ENCODE measurements around the gene ERAS.
A peak's percentile ranks its signal among the peaks of the same experiment; 100 is the strongest.

The ERAS gene

DNA sequence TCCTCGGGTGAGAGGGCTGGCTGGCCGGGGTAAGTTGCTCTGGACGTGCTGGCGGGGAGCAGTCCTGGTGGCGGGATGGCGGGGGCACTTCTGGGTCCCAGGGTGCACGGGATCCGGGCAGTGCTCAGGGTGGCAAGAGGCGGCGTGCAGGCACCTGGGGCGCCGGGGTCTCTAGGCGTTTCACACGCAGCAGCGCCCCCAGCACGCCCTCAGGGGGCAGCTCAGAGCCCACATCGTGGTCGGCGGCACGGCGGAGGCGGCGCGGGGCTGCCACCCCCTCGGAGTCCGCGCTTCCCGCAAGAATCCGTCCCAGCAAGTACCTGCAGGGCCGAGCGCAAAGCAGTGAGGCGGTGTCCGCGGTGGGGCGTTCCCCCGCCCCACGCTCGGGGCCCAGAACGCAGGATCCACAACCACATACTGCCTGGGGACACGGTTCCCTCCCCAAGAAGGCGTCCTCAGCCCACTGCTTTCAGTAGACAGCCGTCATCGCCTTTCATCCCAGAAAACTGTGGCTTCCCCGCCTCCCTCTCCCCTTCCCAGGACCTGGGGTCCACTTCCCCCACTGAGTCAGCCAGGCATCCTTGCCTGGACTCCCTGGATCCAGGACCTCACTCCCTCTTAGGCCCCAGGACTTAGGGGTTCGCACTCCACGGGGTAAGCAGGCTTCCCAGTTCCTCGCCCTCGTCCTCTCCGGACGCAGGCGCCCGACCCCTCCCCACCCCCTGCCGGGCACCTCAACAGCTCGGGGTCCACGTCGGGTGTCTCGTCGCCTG, 5.0 kb downstream of the ERAS start:
- H3K27ac Mint-ChIP-seq = no peak overlapping the region
- H3K27me3 Mint-ChIP-seq (ENCODE audit: low read depth) = peaks cover 66% of the 10 kb centered on the region
- H3K4me1 Mint-ChIP-seq = peaks cover 6% of the 10 kb centered on the region
- peaks cover 18% of the 10 kb centered on the region for H3K36me3 Mint-ChIP-seq (ENCODE audit: low read depth)
- H3K9me3 Mint-ChIP-seq = peaks cover 24% of the 10 kb centered on the region
- TF ChIP-seq, protein P1, sequence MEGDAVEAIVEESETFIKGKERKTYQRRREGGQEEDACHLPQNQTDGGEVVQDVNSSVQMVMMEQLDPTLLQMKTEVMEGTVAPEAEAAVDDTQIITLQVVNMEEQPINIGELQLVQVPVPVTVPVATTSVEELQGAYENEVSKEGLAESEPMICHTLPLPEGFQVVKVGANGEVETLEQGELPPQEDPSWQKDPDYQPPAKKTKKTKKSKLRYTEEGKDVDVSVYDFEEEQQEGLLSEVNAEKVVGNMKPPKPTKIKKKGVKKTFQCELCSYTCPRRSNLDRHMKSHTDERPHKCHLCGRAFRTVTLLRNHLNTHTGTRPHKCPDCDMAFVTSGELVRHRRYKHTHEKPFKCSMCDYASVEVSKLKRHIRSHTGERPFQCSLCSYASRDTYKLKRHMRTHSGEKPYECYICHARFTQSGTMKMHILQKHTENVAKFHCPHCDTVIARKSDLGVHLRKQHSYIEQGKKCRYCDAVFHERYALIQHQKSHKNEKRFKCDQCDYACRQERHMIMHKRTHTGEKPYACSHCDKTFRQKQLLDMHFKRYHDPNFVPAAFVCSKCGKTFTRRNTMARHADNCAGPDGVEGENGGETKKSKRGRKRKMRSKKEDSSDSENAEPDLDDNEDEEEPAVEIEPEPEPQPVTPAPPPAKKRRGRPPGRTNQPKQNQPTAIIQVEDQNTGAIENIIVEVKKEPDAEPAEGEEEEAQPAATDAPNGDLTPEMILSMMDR (IDR thresholded peaks at IDR 0.05; ENCODE audit: unreplicated experiment in 3 of 3) = no peak
- H3K4me3 Mint-ChIP-seq = no peak overlapping the region

DNA sequence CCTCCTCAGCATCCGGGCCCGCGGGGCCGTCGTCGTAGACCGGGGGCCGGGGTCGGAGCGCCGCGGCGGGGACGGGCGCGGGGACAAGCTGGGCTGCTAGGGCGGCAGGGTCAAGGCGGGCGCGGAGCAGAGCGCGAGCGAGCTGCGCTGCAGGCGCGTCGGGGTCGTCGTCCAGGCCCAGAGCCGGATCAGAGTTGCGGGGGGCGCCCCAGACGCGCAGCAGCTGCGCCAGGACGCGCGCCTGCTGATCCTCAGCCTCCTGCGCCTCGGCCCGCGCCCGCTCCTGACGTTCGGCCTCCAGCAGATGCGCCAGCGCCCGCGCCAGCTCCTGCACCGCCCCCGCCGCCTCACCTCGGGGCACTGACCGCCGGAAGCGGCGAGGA, 5.6 kb downstream of the ERAS start:
- TF ChIP-seq, protein P1 (IDR thresholded peaks at IDR 0.05; ENCODE audit: unreplicated experiment in 3 of 3) = no peak
- no peak overlapping the region for H3K4me3 Mint-ChIP-seq
- H3K9me3 Mint-ChIP-seq = peaks cover 27% of the 10 kb centered on the region
- H3K36me3 Mint-ChIP-seq (ENCODE audit: low read depth) = peaks cover 18% of the 10 kb centered on the region
- no peak overlapping the region for H3K27ac Mint-ChIP-seq
- peaks cover 69% of the 10 kb centered on the region for H3K27me3 Mint-ChIP-seq (ENCODE audit: low read depth)
- H3K4me1 Mint-ChIP-seq = peaks cover 6% of the 10 kb centered on the region

DNA sequence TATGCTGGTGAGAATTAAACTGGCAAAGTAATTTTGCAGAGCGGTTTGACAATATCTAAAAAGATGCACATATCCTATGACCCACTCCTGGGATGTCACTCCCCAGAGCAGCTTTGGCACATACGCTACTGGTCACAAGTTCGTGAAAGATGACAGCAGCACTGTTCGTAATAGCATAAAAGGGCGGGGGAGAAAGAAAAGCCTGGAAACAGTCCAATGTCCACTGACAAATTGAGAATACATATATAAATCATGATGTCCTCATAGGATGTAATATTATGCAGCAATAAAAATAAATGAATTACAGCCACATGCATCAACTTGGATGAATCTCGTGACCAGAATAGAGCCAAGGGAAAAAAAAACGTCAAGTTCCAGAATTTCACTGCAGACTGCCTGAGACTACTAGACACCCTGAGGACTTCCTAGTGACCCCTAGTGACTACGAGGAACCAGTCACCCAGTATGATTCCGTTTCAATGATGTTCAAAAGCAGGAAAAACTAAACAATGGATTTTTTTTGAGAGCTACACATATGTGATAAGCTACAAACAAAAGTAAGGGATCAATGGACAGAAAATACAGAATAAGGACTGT, 7.3 kb downstream of the ERAS start:
- Mint-ChIP-seq H3K36me3 (ENCODE audit: low read depth) (peaks cover 4% of the 10 kb centered on the region), H3K4me3 (peak overlapping the region; percentile 74 to 82 (median 76)), H3K27me3 (ENCODE audit: low read depth) (peaks cover 71% of the 10 kb centered on the region), H3K9me3 (peaks cover 15% of the 10 kb centered on the region), H3K27ac (peak overlapping the region in 1 of 3 experiments; percentile 15), H3K4me1 (peaks cover 6% of the 10 kb centered on the region)
- TF ChIP-seq, protein P1 (IDR thresholded peaks at IDR 0.05; ENCODE audit: unreplicated experiment in 3 of 3) = no peak

DNA sequence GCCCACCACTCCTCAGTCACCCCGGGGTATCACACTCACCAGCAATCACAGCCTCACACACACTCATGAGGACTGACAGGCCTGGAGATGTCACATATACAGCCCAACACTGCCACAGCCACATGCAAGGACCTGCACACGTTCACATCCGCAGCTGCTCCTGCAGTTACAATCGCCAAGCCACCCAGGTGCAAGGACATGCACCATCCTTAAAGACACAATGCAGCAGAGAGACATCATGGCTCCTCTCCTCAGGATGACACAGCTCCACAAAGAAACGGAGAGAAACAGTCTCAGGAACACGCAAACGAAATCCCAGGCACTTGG, 8.0 kb downstream of the ERAS start:
- no peak overlapping the region for H3K27ac Mint-ChIP-seq
- TF ChIP-seq, protein P1 (IDR thresholded peaks at IDR 0.05; ENCODE audit: unreplicated experiment in 3 of 3) = no peak

DNA sequence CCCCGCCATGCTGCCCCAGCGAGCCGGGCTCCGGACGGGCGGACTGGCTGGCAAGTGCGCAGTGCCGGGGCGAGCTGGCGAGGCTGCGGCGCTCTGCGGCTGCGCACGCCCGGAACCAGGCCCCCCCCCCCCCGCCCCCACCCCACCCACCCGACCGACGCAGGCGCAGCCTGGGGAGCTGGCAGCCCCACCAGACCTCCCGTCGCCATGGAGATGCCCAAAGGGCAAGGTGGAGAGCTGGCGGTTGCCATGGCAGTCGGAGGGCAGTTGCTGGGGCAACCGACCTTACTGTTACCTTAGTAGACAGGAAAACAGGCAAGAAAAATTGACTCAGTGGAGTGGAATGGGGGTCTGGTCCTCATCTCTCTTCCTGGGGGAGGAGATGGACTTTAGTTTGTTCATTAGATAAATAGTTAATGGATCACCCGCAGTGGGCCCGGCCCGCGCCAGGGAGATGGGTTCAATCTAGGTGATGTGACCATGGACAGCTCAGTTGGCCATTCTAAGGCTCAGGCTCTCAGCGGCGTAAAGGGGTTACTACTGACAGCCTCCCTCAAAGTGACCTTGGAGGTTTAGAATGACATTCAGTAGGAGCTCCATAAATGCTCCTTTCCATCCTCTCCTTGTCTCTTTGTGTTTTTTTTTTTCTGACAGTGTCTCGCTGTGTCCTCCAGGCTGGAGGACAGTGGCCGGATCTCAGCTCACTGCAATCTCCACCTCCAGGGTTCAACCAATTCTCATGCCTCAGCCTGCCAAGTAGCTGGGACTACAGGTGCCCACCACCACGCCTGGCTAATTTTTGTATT, 9.4 kb downstream of the ERAS start, which contains the start of gene PCSK1N:
Gene PCSK1N, minus strand, starts transcription at position 87 of the 806 bp plus-strand sequence. Its CDS starts 78 bp downstream, at position 9.
- Mint-ChIP-seq H3K27ac (no peak within 1 kb of the TSS), H3K36me3 (ENCODE audit: low read depth) (no peaks in the 10 kb centered on the region), H3K27me3 (ENCODE audit: low read depth) (peaks cover 57% of the 10 kb centered on the region), H3K4me1 (peaks cover 6% of the 10 kb centered on the region), H3K9me3 (peaks cover 12% of the 10 kb centered on the region), H3K4me3 (peak within 1 kb of the TSS; percentile 74 to 82 (median 79))
- TF ChIP-seq, protein P1 (IDR thresholded peaks at IDR 0.05; ENCODE audit: unreplicated experiment in 3 of 3) = no peak

More for the DNA sequence above, 8.0 kb downstream of the ERAS start:
- Mint-ChIP-seq H3K36me3 (ENCODE audit: low read depth) (no peaks in the 10 kb centered on the region), H3K4me1 (peaks cover 6% of the 10 kb centered on the region), H3K9me3 (peaks cover 14% of the 10 kb centered on the region), H3K4me3 (peak overlapping the region; percentile 74 to 82 (median 79)), H3K27me3 (ENCODE audit: low read depth) (peaks cover 68% of the 10 kb centered on the region)
